Frontal cortex (tissue), 4 donors: ENCODE data around the gene INTS2. TPM values are rescaled to one million over a fixed set of nuclear protein-coding genes. Genes with fewer than 3 reads are reported as not detected.
"Not testable (repeated sequence)": the region's sequence is repeated elsewhere in the genome, so short reads cannot be mapped to it uniquely, and the experiment has no call there.

Source experiments
- DNase-seq, 2 donors: peaks; one replicate each; pipeline ENCODE4 v3.0.0; 2012; ENCODE audit warnings: low spot score in 2 of 2
- FAIRE-seq: peaks from 2 replicates; lab custom pipeline; 2012; peaks lifted over from hg19 to GRCh38; lab: Jason Lieb, UNC
- total RNA-seq: library from RNA; depleted of rRNA; stranded (reverse); fragments of >200 nt; gene quantifications from one replicate; pipeline ENCODE4 v1.2.3, GENCODE V29; 2014
- donor health status: control.
- donor health status: control.
- donor health status: control.

The INTS2 gene
- total RNA-seq, 1 donor from 2014 or later: 26.5 TPM

GRCh38 chr17:61895391-61895790 lies 32.4 kb downstream of the INTS2 start:
- DNase-seq (no peak), FAIRE-seq (no peak)

- DNase-seq, FAIRE-seq: not testable (repeated sequence)
Measured at GRCh38 chr17:61894310-61894709, 33.5 kb downstream of the INTS2 start.

GRCh38 chr17:61887733-61888132 lies 40.0 kb downstream of the INTS2 start:
- FAIRE-seq: not testable (repeated sequence)

GRCh38 chr17:61885865-61886264 lies 41.9 kb downstream of the INTS2 start:
- not testable (repeated sequence) for FAIRE-seq, DNase-seq

More at GRCh38 chr17:61887733-61888132, 40.0 kb downstream of the INTS2 start:
- not testable (repeated sequence) for DNase-seq

- no peak for DNase-seq
- no peak for FAIRE-seq
Measured at GRCh38 chr17:61884864-61885263, 42.9 kb downstream of the INTS2 start.

- no peak for DNase-seq
- no peak for FAIRE-seq
Measured at GRCh38 chr17:61880589-61881102, 47.1 kb downstream of the INTS2 start.

GRCh38 chr17:61878984-61879612 lies 48.7 kb downstream of the INTS2 start:
- DNase-seq (no peak), FAIRE-seq (no peak)

- no peak for DNase-seq
- FAIRE-seq: no peak
Measured at GRCh38 chr17:61878520-61878919, 49.3 kb downstream of the INTS2 start.

- FAIRE-seq (no peak), DNase-seq (no peak)
Measured at GRCh38 chr17:61877837-61878236, 49.9 kb downstream of the INTS2 start.

GRCh38 chr17:61875804-61876203 lies 52.0 kb downstream of the INTS2 start:
- no peak for FAIRE-seq
- DNase-seq: no peak

- no peak for DNase-seq
- no peak for FAIRE-seq
Measured at GRCh38 chr17:61875285-61875684, 52.5 kb downstream of the INTS2 start.

GRCh38 chr17:61874075-61874474 lies 53.7 kb downstream of the INTS2 start:
- FAIRE-seq: no peak
- DNase-seq: no peak

GRCh38 chr17:61872099-61872498 lies 55.7 kb downstream of the INTS2 start:
- no peak for DNase-seq
- no peak for FAIRE-seq

GRCh38 chr17:61869138-61869537 lies 58.6 kb downstream of the INTS2 start:
- no peak for FAIRE-seq
- DNase-seq: no peak

- no peak for DNase-seq
- no peak for FAIRE-seq
Measured at GRCh38 chr17:61868074-61868473, 59.7 kb downstream of the INTS2 start.

- FAIRE-seq (no peak), DNase-seq (no peak)
Measured at GRCh38 chr17:61867033-61867432, 60.7 kb downstream of the INTS2 start.

- DNase-seq: no peak
- no peak for FAIRE-seq
Measured at GRCh38 chr17:61863801-61864126, 64.0 kb downstream of the INTS2 start.

- DNase-seq (peak; percentile 44 to 78), FAIRE-seq (no peak)
Measured at GRCh38 chr17:61862975-61863800, 64.6 kb downstream of the INTS2 start, which contains the start of gene BRIP1. BRIP1 (minus strand) TSS chr17:61863528; CDS start chr17:61861539, 1,989 bp downstream.

- no peak for DNase-seq
- no peak for FAIRE-seq
Measured at GRCh38 chr17:61862105-61862574, 65.6 kb downstream of the INTS2 start.

GRCh38 chr17:61860397-61860796 lies 67.4 kb downstream of the INTS2 start:
- not testable (repeated sequence) for DNase-seq, FAIRE-seq

- no peak for FAIRE-seq
- no peak for DNase-seq
Measured at GRCh38 chr17:61856035-61856434, 71.7 kb downstream of the INTS2 start.
